GM21390 (cell line): ENCODE data around the gene NKD1.

Experiments used
- ATAC-seq: cut with Tn5 transposase; IDR thresholded peaks from one replicate; pipeline ENCODE4 v1.9.1; 2021; ENCODE audit not compliant: unreplicated experiment

The NKD1 gene

DNA sequence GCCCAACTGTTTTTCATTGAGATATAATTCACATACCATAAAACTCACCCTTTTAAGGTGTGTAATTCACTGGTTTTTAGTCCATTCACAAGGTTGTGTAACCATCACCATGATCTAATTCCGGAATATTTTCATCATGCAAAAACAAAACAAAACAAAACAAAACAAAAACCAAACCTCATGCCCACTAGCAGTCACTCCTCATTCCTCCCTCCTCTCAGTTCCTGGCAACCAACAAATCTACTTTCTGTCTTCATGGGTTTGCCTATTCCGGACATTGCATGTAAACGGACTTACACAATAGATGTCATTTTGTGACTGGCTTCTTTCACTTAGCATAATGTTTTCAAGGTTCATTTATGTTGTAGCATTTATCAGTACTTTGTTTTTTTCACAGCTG lies 140.7 kb downstream of the NKD1 start:
- ATAC-seq, result no peak

DNA sequence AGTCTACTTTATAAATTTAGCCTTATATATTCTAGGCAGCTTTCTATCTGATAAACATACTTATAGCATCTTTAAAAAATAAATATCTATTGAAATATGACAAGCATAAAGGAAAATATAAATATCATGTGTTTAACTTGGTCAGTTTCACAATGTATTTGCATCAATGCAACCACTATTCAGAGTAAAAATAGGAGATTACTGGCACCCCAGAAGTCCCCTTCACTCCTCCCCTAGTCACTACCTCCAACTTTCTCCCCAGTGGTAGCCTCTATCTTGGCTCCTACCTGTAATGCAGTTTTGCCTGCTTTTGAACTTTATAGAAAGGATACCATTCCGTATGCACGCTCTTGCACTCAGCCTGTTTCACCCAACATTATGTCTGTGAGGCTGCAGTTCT lies 142.0 kb downstream of the NKD1 start:
- no peak for ATAC-seq

- ATAC-seq, result no peak
Observed at GRCh38 chr16:50692644-50692998, 144.4 kb downstream of the NKD1 start.

DNA sequence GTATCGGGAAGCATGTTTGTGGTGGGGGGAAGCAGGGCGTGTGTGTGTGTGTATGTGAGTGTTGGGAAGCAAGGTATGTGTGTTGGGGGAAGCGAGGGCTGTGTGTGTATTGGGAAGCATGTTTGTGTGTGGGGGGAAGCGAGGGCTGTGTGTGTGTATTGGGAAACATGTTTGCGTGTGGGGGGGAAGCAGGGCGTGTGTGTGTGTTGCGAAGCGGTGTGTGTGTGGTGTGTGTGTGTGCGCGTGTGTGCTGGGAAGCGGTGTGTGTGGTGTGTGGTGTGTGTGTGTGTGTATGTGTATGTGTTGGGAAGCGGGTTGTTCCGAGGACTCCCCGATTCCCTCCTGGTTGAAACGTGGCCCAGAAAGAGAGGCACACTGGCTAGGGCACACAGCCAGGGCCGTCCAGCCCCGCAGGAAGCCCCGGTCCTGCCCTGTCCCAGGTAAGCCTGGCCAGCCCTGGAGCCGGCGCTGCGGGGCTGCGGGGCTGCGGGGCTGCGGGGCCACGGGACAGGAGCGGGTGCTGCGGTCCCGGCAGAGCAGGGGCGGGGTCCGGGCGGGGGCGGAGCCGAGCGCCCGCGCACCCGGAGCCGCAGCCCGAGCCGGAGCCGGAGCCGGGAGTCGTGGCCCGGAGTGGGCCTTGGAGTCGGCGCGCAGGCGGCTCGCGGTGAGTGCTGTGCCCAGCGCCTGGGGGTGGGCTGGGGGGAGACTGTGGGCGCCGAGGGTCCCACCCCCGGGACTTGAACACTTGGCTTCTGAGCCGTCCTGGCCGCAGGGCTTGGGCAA lies 145.0 kb downstream of the NKD1 start, which contains the start of gene NOD2:
Gene NOD2 (plus strand): TSS at position 608 of the 783 bp plus-strand sequence. CDS start 5,890 bp downstream, outside the sequence.
- ATAC-seq, result no peak

DNA sequence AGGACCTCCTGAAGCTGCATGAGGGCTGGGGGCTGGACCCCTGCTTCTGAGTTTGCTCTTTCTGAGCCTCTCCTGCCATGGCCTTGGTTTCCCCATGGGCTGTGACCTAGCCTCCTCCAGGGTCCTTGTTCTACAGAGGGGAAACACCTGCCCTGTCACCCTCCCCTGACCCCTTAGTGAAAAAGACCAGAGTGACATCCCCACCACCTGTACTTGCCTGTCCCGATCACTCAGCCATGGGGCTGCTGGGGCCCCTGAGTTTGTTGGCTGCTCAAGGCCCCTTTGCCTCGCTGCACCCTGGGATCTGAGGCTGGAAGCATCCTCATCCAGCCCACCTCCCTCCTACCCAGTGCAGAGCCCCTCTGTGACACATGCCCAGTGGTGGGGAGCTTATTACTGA lies 146.0 kb downstream of the NKD1 start:
- ATAC-seq, result no peak

DNA sequence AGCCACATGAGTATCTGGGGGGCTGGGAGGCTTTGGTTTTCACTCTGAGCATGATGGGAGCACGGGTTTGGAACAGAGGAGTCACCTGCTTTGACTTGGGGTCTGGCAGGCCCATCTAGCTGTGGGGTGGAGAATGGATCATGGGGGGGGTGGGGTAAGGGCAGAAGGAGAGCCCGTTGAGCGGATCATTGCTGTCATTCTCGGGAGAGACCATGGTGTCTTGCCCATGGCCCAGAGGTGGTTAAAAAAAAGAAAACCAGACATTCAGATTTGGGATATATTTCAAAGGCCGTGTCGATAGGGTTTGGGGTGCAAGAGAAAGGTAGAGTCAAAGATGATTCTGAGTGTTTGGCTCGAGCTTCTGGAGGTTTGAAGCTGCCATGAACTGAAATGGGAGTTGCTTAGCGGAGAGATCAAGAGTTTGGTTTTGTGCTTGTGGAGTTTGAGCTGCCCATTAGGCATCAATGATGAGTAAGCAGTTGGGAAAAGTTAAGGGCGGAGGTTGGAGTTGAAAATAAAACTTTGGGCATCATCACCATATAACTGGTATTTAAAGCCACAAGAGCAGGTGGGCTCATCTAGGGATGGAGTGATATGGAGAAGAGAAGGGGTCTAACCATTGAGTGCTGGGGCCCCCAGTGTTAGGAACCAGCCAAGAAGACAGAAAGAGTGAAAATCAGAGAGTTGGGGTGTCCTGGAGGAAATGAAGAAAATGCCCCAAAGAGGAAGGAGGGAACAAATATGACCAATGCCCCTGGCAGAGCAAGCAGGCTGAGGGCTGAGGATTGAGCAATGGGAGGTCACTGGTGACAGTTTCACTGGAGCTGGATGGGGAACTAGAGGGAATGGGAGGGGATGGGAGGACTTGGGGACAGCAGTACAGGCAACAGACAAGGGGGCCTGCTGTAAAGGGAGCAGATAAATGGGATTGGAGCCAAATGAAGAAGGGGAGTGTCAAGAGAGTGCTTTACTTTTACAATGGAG lies 147.1 kb downstream of the NKD1 start:
- ATAC-seq, result no peak

DNA sequence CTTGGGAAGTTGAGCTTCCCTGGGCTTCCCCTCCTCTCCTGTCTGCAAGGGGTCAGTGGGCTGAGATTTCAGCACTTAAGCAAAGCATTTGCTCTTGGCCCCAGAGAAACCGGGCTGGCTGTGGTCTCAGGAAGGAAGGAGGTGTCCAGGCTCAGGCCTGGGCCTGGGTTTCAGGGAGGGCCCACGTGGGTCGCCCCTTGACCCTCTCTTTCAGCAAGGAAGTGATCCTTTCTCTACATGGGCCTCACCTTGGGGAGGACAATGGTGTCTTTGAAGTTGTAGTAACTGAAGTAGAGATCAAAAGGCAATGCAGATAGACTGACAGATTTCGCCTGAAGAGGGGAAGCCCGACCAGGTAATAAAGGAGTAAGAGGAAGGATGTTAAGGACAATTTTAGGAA lies 147.9 kb downstream of the NKD1 start:
- ATAC-seq, result no peak

- peak; percentile 52 for ATAC-seq
Observed at GRCh38 chr16:50696575-50697420, 148.6 kb downstream of the NKD1 start.

DNA sequence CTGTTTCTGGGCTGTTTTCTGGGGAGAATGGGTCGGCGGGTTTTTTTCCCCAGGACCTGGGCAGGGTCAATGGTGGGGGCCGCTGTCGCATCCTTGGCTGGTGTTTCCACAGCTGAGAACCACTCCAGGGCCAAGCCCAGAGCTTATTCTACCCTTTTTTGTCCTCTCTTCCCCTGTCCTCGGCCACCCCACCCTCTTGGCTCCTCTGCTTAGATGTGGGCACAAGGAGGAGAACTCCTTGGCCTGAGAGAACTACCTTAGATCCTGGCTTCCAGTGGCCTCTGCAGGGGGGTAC lies 149.2 kb downstream of the NKD1 start:
- no peak for ATAC-seq

GRCh38 chr16:50697881-50698767 lies 149.9 kb downstream of the NKD1 start:
- ATAC-seq, result peak; percentile 40
